Measurements from ENCODE around the gene DENND1C.

- TF ChIP-seq CTCF (conservative IDR thresholded peaks at IDR 0.05 in 1 of 2, IDR thresholded peaks at IDR 0.05 in 1 of 2; ENCODE audit: low read depth in 1 of 2, low read length in 2 of 2) = peak; percentile 32 to 45
- no peak for TF ChIP-seq EZH2 (IDR thresholded peaks at IDR 0.05; ENCODE audit: low read length, missing control alignments)
Measured at GRCh38 chr19:6417713-6418561, 63.6 kb downstream of the DENND1C start.
